ENCODE results near the gene TBX15.
"Not testable (repeated sequence)": the region's sequence is repeated elsewhere in the genome, so short reads cannot be mapped to it uniquely, and the experiment has no call there.

TBX15 gene

DNA sequence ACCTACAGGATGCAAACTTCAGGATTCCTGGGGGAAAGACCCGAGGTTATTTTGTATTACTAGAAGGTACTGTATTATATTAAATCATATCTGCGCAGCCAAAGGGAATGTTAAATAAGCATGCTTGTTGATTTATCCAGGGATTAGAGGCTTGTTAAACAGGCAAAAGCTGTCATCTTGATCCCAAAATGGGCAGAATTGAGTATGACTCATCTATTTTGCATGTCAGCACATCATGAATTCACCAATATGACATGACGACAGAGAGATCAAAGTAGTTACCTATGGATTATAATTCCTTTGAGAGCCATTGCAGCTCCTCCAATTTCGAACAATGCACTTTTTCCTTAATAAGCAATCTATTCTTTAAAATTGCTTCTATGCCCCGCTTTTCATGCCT is 66.1 kb downstream of the TBX15 start:
- DNase-seq: no peak

DNA sequence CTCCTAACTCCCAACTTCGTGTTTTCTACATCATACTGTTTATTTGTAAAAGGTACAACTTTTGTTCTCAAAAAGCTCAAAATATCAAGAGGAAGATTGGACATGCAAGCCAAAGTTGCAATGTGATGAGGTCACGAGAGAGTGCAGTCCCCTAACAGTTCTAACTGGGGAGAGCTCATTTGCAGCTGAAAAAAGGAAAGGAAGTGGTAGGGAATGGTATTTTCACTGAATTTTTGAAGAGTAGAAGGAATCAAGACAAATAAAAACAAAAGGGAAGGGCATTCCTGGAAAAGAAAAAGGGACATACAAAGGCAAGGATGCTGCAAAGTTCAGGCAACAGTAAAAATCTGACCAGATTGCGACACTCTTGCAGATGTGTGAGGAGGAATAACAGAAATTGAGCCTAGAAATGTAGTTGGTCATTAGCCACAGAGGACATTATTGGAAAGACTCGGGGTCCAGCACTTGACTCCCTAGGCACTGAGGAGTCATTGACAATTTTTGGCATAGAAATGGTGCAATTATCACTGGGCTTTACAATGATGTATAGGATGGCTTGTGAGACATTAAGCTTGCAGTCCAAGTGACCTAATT is 67.9 kb downstream of the TBX15 start:
- no peak for DNase-seq

DNA sequence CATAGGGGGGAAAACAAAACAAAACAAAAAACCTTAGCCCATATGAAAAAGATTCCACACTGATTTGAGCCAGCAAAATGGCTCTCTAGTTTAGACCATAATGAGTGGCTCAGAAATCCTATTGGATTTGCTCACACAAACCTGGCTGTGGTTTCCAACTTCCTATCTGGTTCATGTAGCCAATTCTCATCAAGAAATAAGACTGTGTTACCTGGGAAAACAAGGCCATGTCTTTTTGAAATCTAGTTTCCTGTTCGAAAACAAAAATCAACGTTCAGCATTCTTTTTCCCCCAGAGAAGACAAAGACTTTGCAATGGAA is 69.2 kb downstream of the TBX15 start:
- no peak for DNase-seq

DNA sequence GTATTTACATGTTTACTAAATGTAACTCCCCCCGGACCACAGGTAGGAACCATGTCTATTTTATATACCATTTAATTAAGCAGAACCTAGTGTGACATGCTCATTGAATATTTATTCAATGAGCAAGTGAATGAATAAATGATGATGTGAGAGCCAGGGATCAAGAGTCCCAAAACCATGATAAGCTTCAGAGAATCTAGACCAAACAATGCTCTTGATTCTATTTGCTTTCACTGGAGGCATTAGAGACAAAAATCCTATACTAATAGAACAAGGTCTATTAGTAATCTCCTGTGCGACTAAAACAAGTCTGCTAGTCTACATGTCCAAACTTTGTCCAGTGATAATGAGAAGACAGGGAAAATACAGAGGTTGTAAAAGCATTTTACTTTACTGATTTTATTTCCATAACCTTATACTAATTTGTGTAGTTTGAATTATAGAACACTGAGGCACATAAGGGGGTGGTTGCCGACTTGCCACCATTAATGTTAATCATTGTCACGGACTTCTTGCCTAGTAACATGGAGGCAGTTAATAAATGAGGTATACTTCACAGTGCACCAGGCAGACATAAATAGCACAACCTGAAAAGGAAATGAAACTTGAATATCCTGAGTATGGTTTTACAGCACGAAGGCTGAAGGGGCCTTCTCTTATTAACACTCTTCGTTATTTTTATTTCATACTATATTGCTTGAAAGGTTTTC is 69.8 kb downstream of the TBX15 start:
- no peak for DNase-seq

DNA sequence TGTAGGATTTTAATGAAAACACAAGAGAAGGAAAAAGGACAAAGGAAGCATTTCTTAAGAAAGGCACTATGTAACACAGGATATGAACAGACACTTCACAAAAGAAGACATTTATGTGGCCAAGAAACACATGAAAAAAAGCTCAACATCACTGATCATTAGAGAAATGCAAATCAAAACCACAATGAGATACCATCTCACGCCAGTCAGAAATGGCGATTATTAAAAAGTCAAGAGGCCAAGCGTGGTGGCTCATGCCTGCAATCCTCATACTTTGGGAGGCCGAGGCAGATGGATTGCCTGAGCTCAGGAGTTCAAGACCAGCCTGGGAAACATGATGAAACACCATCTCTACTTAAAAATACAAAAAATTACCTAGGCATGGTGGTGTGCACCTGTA is 71.8 kb downstream of the TBX15 start:
- DNase-seq: not testable (repeated sequence)

GRCh38 chr1:118914379-118915161 is 73.6 kb downstream of the TBX15 start:
- DNase-seq: no peak

DNA sequence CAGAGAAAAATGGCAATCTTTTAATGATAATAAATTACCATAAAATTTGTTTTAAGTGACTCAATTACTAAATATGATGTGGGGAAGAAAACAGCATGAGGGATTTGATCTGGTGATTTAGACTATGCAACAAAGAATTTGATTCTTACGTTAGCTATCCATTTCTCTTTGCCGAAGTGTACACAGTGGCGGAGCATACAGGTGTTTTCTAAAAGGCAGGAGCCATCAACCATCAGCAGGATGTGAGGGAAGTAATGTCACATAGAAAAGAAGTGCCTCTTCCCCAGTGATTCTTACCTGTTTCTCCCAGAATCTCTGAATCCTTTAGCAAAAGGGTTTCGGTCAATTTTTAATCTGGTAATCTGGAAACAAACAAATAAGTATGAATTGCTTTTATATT is 74.3 kb downstream of the TBX15 start:
- no peak for DNase-seq

- DNase-seq: no peak
These were observed 75.6 kb downstream of the TBX15 start for GRCh38 chr1:118912574-118912973.

- no peak for DNase-seq
These were observed 76.6 kb downstream of the TBX15 start for GRCh38 chr1:118911571-118911970.

DNA sequence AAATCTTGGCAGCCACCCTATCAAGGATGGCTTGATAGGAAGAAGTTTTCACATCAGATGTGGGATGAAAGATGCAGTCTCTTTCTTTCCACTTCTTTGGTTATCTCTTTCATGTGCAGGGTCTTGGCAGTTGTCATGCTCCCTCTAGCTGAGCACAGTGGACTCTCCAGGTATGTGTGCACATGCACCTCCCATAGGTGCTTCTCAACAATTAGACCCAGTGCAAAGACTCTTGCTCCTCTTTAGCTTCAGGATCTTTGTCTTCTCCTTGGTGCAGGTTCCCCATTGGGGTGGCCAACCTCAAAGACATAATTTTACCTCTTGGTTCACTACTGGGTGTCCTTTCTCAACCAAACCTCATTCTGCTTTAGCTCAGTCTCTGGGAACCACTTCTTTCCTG is 80.7 kb downstream of the TBX15 start:
- DNase-seq: no peak

- no peak for DNase-seq
These were observed 82.5 kb downstream of the TBX15 start for GRCh38 chr1:118905671-118906070.

DNA sequence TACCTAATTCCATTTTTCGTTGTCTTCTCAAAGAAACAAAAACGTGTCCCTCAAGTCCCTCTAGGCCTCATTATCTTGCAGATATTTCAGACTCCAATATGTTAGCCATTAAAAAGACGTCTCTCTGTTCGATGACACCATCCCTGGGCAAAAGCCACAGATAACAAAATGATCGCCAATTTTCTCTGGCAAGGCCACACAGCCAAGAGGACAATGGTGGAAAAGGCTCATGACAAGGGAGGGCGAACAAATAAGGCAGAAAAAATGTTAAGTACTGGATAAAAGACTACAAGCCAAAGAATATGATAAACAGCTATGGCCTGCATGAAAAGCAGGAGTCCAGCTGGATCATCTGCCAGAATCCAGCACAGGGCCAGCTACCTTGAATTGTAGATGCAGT is 82.9 kb downstream of the TBX15 start:
- DNase-seq: no peak

DNA sequence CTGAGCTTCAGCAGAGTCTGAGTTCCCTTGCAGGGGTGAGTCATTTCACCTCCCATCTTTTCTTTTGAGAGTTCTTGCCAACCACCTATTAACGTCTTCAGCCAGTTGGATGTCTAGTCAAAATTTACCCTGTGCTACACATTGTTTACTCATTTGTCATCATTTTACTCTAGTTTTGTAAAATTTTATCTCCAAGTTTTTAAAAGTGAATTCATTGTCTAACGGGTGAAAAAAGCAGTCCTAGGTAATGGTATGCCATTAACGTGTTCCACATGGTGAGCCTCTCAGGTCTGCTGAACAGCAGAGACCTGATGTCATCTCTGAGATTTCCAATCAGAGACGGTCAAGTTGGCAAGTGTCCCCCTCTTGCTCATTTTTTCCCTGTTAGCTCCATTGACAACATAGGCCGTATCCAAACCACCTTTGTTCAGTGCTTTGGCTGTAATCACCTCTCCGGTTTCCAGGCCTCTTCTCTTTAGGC is 85.4 kb downstream of the TBX15 start:
- DNase-seq: no peak

DNA sequence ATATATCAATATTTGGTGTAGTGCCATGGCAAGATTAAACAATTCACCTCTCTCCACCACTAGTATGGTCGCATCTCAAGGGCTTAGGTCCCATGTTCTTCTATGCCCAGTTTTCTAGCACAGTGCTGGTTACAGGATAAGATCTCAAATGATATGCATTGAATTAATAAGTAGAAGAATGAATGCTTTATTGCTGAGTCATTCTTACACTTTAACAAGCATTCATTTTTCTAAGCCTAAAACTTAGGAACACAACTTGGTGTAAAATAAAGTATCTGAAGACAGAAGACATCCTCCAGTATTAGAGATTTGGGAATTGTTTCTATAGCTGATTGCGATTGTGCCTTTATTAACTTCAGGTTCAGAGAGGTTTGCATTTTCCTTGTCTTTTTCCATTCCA is 85.8 kb downstream of the TBX15 start:
- no peak for DNase-seq

- DNase-seq: no peak
These were observed 87.3 kb downstream of the TBX15 start for GRCh38 chr1:118900643-118901440.

DNA sequence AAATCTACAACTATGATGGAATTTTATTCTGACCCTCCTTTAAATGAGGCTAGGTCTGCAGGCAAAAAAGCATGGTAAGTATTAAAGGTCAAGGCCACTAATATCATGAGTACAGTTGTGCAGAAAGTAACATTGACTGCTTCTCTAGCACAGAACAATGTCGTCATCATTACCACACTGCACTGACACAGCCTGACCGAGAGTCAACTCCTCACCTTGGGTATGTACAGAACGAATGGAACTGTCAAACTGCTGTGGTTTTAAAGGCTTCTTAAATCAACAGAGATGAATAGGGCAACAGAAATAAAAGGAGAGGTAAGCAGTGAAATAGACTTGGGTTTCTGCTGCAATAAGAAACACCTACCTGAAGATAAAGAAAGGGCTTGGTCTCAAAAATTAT is 88.8 kb downstream of the TBX15 start:
- no peak for DNase-seq

- DNase-seq: no peak
These were observed 89.4 kb downstream of the TBX15 start for GRCh38 chr1:118898712-118899111.

DNA sequence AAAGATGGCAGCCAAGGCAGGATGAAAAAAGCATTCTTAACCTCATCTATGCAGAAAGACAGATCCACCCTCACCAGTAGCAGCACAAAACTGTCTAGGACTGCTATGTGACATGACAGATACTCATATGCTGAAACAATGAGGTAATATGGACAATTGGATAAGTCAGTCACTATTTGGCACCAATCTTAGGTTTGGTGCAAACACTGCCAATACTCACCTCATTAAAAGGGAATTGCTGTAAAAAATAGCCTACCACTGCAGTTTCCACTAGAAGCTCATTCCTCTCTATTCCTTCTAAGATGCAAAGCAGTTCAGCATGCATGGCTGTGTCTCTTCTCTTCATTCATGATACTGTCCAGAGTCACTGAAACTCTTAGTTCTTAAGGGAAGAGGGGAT is 91.7 kb downstream of the TBX15 start:
- no peak for DNase-seq

DNA sequence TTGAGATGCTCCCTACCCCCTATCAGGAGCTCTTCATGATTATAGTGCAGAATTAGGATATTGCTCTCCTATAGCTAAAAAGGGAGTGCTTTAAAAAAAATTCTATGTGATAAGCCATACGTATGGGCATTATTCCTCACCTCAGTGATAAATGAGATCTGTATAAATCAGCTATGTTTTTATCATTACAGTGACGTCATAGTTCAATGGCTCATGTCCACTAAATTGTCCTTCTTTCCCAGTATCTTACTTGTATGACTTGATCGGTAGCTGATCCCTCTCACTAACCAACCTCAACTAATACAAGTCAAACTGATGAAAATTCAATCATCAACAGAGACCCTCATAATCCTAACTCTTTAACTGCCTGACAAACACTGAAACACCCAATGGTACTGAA is 93.3 kb downstream of the TBX15 start:
- no peak for DNase-seq

GRCh38 chr1:118890851-118891384 is 97.2 kb downstream of the TBX15 start:
- DNase-seq: no peak

GRCh38 chr1:118884946-118885345 is 103.2 kb downstream of the TBX15 start:
- DNase-seq: no peak

- DNase-seq: no peak
These were observed 106.4 kb downstream of the TBX15 start for GRCh38 chr1:118881751-118882150.

DNA sequence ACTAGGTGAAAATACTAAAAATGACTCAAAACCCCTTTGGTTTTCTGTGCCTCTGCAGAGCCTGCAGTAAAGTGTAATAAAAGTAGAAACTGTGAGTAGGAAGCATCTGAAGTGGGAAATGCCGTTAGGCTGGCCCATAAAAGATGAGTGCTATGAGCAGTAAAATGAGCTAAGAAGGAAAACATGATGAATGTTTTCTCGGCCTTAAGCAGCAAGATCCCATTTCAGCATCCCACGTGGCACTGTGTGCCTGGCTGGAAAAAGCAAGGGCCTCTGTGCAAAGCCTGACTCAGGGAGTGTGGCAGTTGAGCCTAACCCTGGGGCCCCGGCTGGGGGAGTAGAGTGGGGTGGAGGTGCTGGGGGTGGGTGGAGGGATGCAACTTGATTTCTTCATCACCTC is 109.5 kb downstream of the TBX15 start:
- DNase-seq: no peak
